ENCODE results near the gene EHMT1. TPM values are rescaled to one million over a fixed set of nuclear protein-coding genes. Genes with fewer than 3 reads are reported as not detected.
"Not testable (repeated sequence)": the region's sequence is repeated elsewhere in the genome, so short reads cannot be mapped to it uniquely, and the experiment has no call there.

EHMT1 gene
- total RNA-seq, 1 donor from 2014 or later, result 95.3 TPM

DNA sequence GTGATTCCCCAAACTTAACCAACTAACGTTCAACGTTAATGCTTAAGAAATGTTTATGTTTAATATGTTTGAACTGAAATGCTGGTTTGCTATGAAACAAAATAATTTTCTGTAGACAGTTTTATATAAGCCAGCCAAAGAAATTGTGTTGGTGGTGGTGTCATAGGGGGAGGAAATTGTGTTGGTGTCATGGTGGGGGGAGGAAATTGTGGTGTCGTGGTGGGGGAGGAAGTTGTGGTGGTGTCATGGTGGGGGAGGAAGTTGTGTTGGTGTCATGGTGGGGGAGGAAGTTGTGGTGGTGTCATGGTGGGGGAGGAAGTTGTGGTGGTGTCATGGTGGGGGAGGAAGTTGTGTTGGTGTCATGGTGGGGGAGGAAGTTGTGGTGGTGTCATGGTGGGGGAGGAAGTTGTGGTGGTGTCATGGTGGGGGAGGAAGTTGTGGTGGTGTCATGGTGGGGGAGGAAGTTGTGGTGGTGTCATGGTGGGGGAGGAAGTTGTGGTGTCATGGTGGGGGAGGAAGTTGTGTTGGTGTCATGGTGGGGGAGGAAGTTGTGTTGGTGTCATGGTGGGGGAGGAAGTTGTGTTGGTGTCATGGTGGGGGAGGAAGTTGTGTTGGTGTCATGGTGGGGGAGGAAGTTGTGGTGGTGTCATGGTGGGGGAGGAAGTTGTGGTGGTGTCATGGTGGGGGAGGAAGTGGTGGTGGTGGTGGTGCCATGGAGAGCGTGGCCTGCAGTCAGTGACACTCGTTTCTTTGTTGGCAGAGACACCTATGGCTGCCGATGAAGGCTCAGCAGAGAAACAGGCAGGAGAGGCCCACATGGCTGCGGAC is 97.3 kb downstream of the EHMT1 start:
- not testable (repeated sequence) for DNase-seq (ENCODE audit: low spot score)

DNA sequence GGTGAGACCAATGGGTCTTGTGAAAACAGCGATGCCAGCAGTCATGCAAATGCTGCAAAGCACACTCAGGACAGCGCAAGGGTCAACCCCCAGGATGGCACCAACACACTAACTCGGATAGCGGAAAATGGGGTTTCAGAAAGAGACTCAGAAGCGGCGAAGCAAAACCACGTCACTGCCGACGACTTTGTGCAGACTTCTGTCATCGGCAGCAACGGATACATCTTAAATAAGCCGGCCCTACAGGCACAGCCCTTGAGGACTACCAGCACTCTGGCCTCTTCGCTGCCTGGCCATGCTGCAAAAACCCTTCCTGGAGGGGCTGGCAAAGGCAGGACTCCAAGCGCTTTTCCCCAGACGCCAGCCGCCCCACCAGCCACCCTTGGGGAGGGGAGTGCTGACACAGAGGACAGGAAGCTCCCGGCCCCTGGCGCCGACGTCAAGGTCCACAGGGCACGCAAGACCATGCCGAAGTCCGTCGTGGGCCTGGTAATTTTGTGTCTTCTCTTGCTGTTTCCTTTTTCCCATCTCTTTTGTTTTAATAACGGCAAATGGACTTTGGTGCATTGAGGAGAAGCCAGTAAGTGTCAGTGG is 98.0 kb downstream of the EHMT1 start:
- peak; percentile 88 for DNase-seq (ENCODE audit: low spot score)

DNA sequence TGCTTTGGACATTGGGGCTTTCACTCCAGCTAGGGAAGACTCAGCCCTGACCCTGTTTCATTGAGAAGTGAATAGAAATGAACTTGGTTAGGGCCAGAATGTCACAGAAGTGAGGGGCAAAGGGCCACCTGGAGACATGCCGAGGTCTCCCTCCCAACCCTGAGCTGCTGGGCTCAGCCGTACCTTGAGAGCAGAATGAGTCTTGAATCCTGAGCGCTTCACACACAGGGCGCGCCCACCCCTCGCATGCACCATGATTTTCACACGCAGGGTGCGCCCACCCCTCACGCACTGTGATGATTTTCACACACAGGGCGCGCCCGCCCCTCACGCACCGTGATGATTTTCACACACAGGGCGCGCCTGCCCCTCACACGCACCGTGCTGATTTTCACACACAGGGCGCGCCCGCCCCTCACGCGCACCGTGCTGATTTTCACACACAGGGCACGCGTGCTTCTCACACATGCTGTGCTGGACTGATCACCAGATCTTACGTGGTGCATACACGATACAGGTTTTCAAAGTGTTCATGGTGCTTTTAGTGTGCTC is 99.0 kb downstream of the EHMT1 start:
- DNase-seq (ENCODE audit: low spot score), result peak; percentile 72

DNA sequence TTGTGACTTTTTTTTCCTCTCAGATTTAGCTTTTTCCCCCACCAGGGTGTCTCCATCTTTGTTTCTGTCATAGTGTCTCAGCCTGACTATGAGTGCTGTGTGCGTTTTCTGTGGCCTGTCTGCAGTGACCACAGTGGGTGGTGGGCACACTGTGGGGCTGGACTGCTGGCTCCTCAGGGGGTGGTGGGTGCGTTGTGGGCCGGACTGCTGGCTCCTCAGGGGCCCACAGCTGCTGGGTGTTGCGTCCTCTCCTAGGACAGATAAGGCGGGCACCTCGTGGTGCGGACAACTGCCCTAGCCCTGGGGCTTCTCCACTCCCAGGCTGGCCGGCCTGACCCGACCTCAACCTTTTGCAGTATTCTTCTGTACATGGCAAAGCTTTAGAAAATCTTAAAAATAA is 100.4 kb downstream of the EHMT1 start:
- DNase-seq (ENCODE audit: low spot score), result peak; percentile 78

DNA sequence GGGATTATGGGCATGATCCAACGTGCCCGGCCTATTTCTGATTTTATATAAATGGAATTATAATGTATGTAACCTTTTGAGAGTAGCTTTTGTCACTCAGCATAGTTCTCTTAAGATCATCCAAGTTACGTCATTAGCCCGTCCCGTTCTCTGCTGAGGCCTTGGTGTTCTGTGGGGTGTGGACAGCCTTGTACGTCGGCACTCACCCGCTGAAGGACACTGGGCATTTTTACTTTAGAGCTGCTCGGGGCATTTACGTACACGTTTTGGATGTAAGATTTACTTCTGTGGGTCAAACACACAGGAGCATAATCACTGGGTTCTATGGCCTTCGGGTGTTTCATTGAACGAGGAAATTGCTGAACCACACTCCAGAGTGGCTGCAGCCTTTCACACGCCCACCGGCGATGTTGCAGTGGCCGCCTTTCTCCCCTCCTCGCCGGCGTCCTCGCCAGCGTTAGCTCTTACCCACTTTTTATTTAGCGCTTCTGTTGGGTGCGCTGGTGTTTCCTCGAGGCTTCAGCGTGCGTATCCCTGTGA is 101.8 kb downstream of the EHMT1 start:
- DNase-seq (ENCODE audit: low spot score), result peak; percentile 60

DNA sequence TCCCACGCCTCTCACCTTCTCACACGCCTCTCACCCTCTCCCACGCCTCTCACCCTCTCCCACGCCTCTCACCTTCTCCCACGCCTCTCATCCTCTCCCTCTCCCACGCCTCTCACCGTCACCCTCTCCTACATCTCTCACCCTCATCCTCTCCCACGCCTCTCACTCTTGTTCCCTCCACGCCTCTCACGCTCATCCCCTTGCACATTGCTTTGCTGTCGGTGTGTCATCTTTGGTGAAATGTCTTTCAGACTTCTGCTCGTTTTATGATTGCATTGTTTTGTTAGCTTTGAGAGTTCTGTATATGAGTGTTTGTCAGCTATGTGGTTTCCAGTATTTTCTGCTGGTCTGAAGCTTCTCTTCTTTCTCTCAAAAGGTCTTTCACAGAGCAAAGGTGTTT is 102.7 kb downstream of the EHMT1 start:
- DNase-seq (ENCODE audit: low spot score), result no peak

DNA sequence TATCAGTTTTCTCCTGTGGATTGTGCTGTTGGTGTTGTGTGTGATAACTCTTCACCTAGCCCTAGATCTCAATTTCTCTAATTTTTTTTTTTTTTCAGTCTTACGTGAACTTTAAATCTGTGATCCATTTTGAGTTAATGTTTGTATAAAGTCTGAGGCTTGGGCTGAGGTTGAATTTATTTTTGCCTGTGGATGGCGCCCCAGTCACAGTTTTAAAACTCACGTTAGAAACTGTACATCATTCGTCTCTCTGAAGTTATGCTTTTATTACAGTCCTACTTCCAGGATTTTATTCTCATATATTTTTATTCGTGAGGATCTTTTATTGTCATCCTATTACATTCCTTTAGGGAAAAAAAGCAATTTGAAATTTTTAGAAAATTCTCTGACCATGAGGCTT is 103.1 kb downstream of the EHMT1 start:
- no peak for DNase-seq (ENCODE audit: low spot score)

DNA sequence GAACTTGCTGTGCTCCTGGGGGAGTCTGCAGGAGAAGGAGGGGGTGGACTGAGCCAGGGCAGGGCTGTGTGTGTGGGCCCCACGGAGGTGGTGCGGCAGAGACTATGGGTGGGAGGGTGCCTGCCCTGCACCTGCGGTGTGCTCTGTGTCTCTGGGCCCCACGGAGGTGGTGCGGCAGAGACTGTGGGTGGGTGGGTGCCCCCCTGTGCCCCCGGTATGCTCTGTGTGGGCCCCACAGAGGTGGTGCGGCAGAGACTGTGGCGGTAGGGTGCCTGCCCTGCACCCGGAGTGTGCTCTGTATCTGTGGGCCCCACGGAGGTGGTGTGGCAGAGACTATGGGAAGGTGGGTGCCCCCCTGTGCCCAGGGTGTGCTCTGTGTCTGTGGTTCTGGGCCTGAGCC is 103.7 kb downstream of the EHMT1 start:
- peak; percentile 45 for DNase-seq (ENCODE audit: low spot score)

DNA sequence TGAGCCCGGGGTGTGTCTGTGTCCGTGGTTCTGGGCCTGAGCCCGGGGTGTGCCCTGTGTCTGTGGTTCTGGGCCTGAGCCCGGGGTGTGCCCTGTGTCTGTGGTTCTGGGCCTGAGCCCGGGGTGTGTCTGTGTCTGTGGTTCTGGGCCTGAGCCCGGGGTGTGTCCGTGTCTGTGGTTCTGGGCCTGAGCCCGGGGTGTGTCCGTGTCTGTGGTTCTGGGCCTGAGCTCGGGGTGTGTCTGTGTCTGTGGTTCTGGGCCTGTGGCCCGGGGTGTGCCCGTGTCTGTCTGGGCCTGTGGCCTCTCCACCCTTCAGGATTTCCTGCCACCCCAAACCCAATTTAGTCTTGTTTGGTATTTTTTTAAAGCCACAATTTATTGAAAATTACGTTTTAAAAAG is 104.6 kb downstream of the EHMT1 start:
- DNase-seq (ENCODE audit: low spot score), result peak; percentile 18

DNA sequence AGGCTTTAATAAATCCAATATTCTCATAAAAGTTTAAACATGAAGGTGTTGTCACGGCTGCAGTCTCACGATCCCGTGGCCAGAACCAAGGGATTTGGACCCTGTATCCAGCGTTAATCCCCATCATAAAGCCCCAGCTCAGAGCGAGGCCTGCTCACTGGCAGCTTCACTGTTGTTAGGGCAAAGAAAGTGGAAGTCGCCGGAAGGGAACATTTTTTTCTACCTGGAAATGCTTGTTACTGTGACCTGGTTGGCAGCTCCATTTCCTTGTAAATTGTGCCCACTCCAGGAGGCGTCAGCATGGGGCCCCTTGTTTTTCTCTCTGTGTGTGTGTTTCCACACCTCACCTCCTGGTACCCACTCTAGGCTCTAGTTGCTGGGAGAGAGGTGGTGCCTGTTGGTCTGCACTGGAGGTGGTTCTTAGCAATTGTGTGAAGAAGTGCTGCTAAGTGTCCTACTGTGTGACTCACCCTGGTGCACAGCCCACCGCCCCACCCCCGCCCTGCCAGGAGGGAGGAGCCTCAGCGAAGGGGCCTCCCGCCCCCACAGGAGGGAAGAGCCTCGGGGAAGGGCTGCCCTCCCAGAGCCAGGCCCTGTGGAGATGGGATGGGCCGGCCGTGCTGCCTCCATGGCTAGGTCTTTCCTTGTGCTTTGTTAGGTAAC is 105.1 kb downstream of the EHMT1 start:
- peak; percentile 62 for DNase-seq (ENCODE audit: low spot score)

DNA sequence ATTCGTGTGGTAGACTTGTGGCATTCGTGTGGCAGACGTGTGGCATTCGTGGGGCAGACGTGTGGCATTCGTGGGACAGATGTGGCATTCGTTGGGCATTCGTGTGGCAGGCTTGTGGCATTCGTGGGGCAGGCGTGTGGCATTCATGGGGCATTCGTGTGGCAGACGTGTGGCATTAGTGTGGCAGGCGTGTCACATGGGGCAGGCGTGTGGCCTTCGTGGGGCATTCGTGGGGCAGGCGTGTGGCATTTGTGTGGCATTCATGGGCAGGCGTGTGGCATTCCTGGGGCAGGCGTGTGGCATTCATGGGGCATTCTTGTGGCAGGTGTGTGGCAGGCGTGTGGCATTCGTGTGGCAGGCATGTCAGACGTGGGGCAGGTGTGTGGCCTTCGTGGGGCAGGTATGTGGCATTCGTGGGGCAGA is 106.0 kb downstream of the EHMT1 start:
- peak; percentile 47 for DNase-seq (ENCODE audit: low spot score)

DNA sequence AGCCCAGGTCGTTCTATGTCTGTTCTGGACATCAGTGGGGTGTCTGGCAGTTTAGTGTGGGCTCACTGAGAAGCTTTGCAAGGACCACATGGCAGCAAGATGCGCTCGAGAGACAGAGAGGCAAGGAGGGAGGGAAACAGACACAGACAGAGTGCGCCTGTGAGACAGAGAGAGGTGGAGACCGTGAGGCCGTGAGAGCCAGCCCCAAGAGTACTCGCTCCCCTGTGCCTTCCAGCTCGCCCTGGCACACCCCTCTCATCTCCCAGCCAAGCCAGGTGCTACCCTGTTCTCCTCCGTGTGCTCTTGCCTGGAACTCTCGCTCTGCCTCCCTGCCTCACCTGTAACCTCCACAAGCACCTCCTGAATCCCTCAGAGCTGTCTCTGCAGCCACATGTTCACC is 106.8 kb downstream of the EHMT1 start:
- DNase-seq (ENCODE audit: low spot score), result peak; percentile 57

DNA sequence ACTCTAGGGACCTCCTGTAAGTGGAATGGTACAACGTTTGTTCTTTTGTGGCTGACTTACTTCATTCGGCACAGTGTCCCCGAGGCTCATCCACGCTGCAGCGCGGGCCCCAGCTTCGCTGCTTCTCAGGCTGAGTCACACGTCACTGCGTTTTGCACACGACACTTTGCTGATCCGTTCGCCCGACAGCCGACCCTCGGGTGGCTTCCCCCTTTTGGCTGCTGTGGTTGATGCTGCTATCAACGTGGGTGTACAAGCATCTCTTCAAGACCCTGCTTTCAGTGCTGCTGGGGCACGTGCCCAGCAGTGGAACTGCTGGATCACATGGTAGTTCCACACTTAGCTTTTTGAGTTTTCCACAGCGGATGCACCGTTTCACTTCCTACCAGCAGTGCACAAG is 107.5 kb downstream of the EHMT1 start:
- DNase-seq (ENCODE audit: low spot score), result not testable (repeated sequence)

DNA sequence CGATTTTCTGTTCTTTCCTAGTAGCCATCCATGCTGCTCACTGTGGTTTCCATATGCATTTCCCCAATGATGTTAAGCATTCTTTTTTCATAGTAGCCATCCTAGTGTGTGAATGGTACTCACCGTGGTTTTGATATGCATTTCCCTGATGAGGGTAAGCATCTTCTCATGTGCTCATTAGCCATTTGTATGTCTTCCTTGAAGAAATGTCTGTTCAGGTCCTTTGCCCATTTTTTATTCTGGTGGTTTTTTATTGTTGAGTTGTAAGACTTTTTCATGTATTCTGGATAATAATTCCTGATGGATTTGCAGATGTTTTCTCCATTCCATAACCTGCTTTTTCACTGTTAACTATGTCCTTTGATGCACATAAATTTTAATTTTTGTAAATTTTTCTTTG is 108.0 kb downstream of the EHMT1 start:
- DNase-seq (ENCODE audit: low spot score), result no peak

DNA sequence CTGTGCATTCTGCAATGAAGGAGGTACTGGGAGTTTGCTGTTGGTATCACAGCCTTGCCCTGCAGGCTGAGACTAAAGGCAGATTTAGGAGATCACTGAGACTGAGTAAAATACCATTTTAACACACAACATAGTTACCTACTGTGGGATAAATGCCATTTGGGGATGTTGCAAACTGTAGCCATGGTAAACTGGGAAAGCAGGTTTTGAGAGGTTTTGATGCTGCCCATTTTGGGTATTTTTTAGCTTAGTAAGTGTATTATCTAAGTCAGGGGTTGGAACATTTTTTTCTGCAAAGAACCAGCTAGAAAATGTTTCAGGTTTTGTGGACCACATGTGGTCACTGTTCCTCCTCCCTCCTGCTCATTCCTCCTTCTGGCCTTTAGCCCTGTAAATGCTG is 108.9 kb downstream of the EHMT1 start:
- no peak for DNase-seq (ENCODE audit: low spot score)

DNA sequence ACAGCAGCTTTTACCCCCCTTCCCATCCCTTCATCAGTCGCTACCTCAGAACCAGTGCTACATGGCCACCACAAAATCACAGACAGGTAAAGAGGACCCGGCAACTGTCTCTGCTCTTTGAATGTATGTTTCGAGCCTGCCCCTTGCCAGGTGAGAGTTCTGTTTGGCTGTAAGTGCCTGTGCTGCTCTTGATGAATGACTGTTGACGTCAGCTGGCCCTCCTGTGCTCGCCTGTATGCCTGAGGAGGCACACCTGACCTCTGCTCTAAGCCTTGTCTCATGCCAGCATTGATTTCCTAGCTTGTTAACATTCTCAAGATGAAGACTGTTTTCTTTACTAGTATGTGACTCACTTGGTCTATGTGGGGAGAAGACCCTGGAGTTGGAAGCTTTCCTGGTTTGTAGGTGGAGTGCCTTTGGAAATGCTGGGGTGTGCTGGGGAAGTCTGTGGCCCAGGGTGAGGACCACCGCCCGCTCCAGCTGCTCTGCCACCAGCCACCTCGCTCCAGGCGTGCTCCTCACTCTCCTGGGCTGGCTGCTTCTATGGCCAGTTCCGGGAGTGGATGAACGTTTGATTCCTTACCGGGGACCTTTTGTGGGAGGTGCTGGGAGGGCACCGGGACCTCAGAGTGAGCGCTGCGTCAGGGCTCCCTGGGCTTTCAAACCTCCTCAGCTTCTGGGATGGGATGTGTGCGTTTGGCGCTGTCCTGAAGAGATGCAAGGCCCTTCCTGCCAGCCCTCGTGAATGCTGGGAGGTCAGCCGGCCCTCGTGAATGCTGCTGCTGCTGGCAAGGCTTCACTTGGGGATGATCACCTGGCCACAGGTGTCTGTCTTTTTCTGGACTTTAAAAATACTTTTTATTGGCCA is 109.9 kb downstream of the EHMT1 start:
- DNase-seq (ENCODE audit: low spot score), result peak; percentile 62

DNA sequence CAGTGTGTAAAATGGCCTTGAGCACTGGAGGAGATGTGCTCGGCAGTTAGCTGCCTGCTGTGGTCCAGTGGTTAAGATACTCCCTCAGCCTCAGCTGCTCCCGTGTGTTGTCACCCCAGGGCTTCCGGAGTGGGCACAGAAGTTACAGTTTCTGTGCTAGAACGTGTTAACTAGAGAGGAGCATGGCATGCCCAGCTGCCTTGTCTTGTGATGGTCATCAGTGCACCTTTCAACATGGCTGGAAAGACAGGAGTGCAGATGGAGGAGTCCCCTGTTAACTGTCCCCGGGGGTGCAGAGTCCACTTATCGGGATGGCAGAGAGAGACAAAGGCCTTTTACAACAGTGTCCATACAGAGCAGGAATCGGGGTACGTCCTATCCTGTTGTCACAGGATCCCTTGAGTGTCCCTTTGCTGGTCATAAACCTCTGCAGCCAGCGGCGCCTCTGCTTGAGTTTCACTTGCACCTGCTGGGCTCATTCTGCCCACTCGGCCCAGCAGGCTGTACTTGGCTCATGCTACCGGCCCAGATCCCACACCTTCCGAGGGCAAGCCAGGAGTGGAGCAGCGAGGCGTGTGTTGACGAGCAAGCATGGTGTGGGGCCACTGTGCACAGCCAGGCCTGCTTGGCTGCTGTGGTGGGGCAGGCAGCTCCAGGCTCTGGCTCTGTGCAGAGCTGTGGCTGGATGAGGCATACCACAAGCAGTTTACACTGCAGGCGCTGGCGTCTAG is 112.6 kb downstream of the EHMT1 start:
- DNase-seq (ENCODE audit: low spot score), result peak; percentile 85

DNA sequence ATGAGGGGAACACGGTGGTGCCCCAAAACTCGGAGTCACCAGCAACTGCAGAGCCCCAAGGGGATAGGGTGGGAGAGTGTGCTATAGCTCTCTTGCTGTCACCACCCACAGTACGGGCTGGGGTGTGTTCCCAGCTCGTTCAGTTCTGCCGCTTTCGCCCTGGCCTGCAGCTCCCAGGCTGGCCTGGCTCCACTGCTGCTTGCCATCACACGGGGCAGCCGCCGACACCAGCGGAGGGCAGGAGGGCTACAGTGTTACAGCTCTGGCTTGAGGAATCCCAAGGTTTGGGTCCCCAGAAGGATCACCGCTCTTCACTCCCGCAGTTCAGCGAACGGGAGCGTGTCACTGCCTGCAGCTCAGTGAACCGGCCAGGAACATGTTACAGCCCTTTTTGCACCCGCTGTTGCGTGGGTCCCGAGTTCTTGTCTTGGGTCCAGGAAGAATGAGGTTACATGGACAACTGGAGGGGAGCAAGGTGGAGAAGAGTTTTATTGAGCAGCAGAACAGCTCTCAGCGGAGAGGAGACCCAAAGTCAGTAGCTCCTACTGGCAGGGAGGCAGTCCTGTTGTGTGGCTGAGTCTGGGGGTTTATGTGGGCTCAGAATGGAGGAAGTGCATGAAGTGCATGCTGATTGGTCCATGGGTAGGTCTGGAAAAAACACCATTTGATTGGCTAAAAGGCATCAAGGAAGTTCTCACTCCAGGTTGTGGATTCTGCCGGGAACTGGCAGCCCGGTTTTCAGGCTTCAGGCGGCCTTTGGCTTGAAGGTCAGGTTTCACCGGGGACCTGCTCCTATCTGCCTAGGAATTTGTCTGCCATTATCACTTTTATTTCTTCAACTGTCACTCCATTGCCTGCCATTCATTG is 113.4 kb downstream of the EHMT1 start:
- peak; percentile 82 for DNase-seq (ENCODE audit: low spot score)

DNA sequence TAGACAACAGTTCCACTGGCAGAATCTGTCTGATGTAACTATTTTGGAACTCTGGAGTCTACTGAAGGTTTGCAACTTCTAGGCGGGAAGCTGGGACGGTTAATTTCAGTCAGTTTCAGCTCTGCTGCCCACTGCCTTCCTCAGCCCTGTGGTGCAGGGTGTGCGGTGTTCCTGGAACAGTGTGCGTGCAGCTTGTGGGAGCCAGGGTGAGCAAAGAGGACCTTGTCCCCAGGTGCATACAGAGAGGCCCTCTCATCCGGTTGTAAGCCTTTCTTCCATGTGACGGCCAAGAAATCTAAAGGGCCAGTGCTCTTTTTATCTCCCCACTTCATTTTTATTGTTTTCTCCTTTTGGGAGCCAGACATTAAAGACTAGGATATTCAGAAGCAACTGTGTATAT is 114.6 kb downstream of the EHMT1 start:
- DNase-seq (ENCODE audit: low spot score), result no peak

Data from mesenteric fat pad (tissue), 1 donor.